Astrocyte (in vitro differentiated cells and primary cell): Measurements from ENCODE around the gene SEL1L2.

ENCODE experiments used
- EZH2 ChIP-seq: IDR thresholded peaks from 2 replicates; pipeline ENCODE4 v1.6.1; 2012; ENCODE audit warnings: mild to moderate bottlenecking, low read length, inconsistent platforms; ENCODE audit not compliant: insufficient read depth
- TF ChIP-seq, protein P1 (sequence below): IDR thresholded peaks from 2 replicates; pipeline ENCODE4 v1.5.1; 2011; ENCODE audit warnings: low read depth, mild to moderate bottlenecking, inconsistent platforms, low read length, moderate library complexity; ENCODE audit not compliant: insufficient read depth

GRCh38 chr20:13990465-13990864, at the start of gene SEL1L2:
- TF ChIP-seq, protein P1, sequence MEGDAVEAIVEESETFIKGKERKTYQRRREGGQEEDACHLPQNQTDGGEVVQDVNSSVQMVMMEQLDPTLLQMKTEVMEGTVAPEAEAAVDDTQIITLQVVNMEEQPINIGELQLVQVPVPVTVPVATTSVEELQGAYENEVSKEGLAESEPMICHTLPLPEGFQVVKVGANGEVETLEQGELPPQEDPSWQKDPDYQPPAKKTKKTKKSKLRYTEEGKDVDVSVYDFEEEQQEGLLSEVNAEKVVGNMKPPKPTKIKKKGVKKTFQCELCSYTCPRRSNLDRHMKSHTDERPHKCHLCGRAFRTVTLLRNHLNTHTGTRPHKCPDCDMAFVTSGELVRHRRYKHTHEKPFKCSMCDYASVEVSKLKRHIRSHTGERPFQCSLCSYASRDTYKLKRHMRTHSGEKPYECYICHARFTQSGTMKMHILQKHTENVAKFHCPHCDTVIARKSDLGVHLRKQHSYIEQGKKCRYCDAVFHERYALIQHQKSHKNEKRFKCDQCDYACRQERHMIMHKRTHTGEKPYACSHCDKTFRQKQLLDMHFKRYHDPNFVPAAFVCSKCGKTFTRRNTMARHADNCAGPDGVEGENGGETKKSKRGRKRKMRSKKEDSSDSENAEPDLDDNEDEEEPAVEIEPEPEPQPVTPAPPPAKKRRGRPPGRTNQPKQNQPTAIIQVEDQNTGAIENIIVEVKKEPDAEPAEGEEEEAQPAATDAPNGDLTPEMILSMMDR: no peak
- no peak for TF ChIP-seq EZH2
